Duodenal mucosa (tissue), 2 donors: ENCODE measurements around the gene PHF20.
"Not testable (repeated sequence)": the region's sequence is repeated elsewhere in the genome, so short reads cannot be mapped to it uniquely, and the experiment has no call there.

Source experiments
- H3K27ac ChIP-seq: one replicate; pipeline ENCODE4 v1.7.0; 2013; ENCODE audit warnings: low read depth, low read length
- H3K27me3 ChIP-seq, 2 donors: one replicate each; pipeline ENCODE4 v1.7.0; 2013; ENCODE audit warnings: low read length in 2 of 2, control low read depth in 1 of 2; ENCODE audit not compliant: insufficient read depth in 2 of 2, control insufficient read depth in 1 of 2
- H3K36me3 ChIP-seq, 2 donors: one replicate each; pipeline ENCODE4 v1.7.0; 2013; ENCODE audit warnings: low read length in 2 of 2, control low read depth in 1 of 2; ENCODE audit not compliant: insufficient read depth in 2 of 2, control insufficient read depth in 1 of 2
- H3K4me1 ChIP-seq, 2 donors: one replicate each; pipeline ENCODE4 v1.7.0; 2013; ENCODE audit warnings: low read length in 2 of 2, control low read depth in 1 of 2; ENCODE audit not compliant: insufficient read depth in 2 of 2, control insufficient read depth in 1 of 2
- H3K4me3 ChIP-seq, 2 donors: one replicate each; pipeline ENCODE4 v1.7.0; 2013; ENCODE audit warnings: low read length in 2 of 2, low read depth in 1 of 2
- H3K9ac ChIP-seq, 2 donors: one replicate each; pipeline ENCODE4 v1.7.0; 2013; ENCODE audit warnings: low read length in 2 of 2, low read depth in 1 of 2
- H3K9me3 ChIP-seq, 2 donors: one replicate each; pipeline ENCODE4 v1.7.0; 2013; ENCODE audit warnings: low read length in 2 of 2, control low read depth in 1 of 2; ENCODE audit not compliant: control insufficient read depth in 1 of 2

PHF20 gene

DNA sequence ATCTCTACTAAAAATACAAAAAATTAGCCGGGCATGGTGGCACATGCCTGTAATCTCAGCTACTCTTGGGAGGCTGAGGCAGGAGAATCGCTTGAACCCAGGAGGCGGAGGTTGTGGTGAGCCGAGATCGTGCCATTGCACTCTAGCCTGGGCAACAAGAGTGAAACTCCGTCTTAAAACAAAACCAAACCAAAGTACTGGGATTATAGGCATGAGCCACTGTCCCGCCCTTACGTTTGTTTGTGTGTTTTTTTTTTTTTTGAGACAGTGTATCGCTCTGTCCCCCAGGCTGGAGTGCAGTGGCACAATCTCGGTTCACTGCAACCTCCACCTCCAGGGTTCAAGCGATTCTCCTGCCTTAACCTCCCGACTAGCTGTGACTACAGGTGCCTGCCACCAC is 12.0 kb downstream of the PHF20 start:
- not testable (repeated sequence) for H3K9ac ChIP-seq, H3K27me3 ChIP-seq, H3K4me3 ChIP-seq, H3K9me3 ChIP-seq, H3K27ac ChIP-seq, H3K36me3 ChIP-seq, H3K4me1 ChIP-seq

DNA sequence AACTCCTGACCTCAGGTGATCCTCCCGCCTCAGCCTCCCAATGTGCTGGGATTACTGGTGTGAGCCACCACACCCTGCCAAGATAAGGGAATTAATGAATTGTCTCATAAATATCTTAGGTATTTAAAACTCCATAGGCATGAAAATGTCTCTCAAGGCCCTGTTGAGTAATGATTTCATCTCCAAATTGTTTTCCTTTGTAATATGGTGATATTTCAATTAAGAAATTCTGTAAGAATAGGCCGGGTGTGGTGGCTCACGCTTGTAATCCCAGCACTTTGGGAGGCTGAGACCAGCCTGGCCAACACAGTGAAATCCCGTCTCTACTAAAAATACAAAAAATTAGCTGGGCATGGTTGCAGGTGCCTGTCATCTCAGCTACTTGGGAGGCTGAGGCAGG is 13.7 kb downstream of the PHF20 start:
- H3K36me3 ChIP-seq, result peaks cover 4 to 12% of the 10 kb centered on the region in 2 donors
- not testable (repeated sequence) for H3K4me1 ChIP-seq, H3K27ac ChIP-seq, H3K27me3 ChIP-seq, H3K9ac ChIP-seq, H3K9me3 ChIP-seq, H3K4me3 ChIP-seq

GRCh38 chr20:35788796-35789195 is 17.0 kb downstream of the PHF20 start:
- H3K9me3 ChIP-seq, result no peaks in the 10 kb centered on the region
- H3K27ac ChIP-seq, result no peak overlapping the region
- no peak overlapping the region for H3K9ac ChIP-seq
- no peaks in the 10 kb centered on the region for H3K27me3 ChIP-seq
- H3K4me1 ChIP-seq, result no peaks in the 10 kb centered on the region
- no peak overlapping the region for H3K4me3 ChIP-seq
- H3K36me3 ChIP-seq, result peaks cover 0 to 8% of the 10 kb centered on the region in 2 donors

DNA sequence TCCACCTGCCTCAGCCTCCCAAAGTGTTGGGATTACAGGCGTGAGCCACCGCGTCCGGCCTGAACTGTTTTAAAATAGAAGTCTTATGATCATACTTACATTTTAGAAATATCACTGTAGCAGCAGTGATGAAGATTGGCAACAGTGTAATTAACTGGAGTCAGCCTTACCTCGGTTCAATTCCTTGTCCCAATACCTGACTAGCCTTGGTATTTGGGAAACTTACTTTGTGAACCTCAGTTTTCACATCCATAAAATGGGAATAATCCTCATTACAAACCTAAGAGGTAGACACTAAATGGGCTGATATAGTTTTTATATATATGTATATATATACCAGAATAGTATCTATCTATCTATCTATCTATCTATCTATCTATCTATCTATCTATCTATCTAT is 19.3 kb downstream of the PHF20 start:
- no peak overlapping the region for H3K4me3 ChIP-seq
- H3K27ac ChIP-seq, result no peak overlapping the region
- H3K9me3 ChIP-seq, result no peaks in the 10 kb centered on the region
- no peaks in the 10 kb centered on the region for H3K4me1 ChIP-seq
- H3K9ac ChIP-seq, result no peak overlapping the region
- H3K36me3 ChIP-seq, result peaks cover 0 to 8% of the 10 kb centered on the region in 2 donors
- H3K27me3 ChIP-seq, result no peaks in the 10 kb centered on the region

DNA sequence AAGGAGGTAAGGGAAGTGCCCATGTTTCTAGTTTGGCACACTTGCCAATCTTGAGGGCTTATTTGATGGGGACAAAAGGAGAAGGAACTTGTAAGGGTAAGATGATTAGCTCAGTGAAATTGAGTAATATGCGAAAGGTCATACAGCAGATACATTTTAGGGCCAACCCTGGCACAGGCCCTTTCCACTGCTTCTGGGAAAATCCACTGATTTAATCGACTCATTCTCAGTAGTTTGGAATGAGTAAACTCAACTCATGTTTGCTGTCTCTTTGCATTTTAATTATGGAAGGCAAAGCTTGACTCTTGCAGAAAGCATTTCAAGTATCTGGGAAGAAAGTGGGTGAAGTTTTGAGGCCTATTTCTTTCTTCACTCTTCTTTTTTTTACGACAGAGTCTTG is 20.0 kb downstream of the PHF20 start:
- Histone ChIP-seq H3K9ac (no peak overlapping the region), H3K27ac (no peak overlapping the region), H3K4me3 (no peak overlapping the region)

DNA sequence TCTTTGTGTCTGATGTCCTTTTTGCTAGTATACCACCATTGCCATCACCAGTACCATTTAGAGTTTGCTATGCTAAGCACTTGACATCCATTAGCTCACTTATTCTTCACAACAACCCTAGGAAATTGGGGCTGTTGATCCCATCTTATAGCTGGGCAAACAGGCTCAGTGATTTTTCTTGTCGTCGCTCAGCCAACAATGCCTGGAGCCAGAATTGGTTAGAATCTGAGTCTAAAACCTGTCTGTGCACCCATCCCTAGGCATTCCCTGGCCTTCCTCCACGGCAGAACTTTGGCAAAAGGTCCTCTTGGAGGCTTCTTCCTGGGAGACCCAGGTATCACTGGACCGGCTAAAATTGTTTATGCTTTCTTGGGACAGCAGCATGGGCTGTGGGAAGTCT is 20.9 kb downstream of the PHF20 start:
- H3K4me3 ChIP-seq, result no peak overlapping the region
- H3K9me3 ChIP-seq, result no peaks in the 10 kb centered on the region
- no peaks in the 10 kb centered on the region for H3K27me3 ChIP-seq
- no peak overlapping the region for H3K9ac ChIP-seq
- H3K27ac ChIP-seq, result no peak overlapping the region
- peaks cover 0 to 8% of the 10 kb centered on the region in 2 donors for H3K36me3 ChIP-seq
- H3K4me1 ChIP-seq, result no peaks in the 10 kb centered on the region

More for the DNA sequence above, 20.0 kb downstream of the PHF20 start:
- H3K4me1 ChIP-seq, result no peaks in the 10 kb centered on the region
- H3K27me3 ChIP-seq, result no peaks in the 10 kb centered on the region
- peaks cover 0 to 8% of the 10 kb centered on the region in 2 donors for H3K36me3 ChIP-seq
- H3K9me3 ChIP-seq, result no peaks in the 10 kb centered on the region

GRCh38 chr20:35796571-35796970 is 24.8 kb downstream of the PHF20 start:
- no peaks in the 10 kb centered on the region for H3K4me1 ChIP-seq
- no peaks in the 10 kb centered on the region for H3K9me3 ChIP-seq
- H3K27ac ChIP-seq, result no peak overlapping the region
- H3K36me3 ChIP-seq, result peaks cover 0 to 8% of the 10 kb centered on the region in 2 donors
- no peak overlapping the region for H3K4me3 ChIP-seq
- no peak overlapping the region for H3K9ac ChIP-seq
- no peaks in the 10 kb centered on the region for H3K27me3 ChIP-seq

GRCh38 chr20:35801865-35802264 is 30.1 kb downstream of the PHF20 start:
- Histone ChIP-seq H3K9ac (no peak overlapping the region), H3K27me3 (no peaks in the 10 kb centered on the region), H3K36me3 (peaks cover 6 to 21% of the 10 kb centered on the region in 2 donors), H3K9me3 (no peaks in the 10 kb centered on the region), H3K4me3 (no peak overlapping the region), H3K27ac (no peak overlapping the region), H3K4me1 (no peaks in the 10 kb centered on the region)

DNA sequence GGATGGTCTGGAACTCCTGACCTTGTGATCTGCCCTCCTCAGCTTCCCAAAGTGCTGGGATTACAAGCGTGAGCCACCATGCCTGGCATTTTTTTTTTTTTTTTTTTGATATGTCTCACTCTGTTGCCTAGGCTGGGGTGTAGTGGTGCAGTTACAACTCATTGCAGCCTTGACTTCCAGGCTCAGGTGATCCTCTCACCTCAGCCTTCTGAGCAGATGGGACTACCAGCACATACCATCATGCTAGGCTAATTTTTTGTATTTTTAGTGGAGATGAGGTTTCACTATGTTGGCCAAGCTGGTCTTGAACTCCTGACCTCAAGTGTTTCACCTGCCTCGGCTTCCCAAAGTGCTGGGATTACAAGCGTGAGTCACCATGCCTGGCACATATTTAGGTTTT is 34.3 kb downstream of the PHF20 start:
- no peaks in the 10 kb centered on the region for H3K27me3 ChIP-seq
- H3K9me3 ChIP-seq, result no peaks in the 10 kb centered on the region
- H3K36me3 ChIP-seq, result peaks cover 6 to 21% of the 10 kb centered on the region in 2 donors
- no peaks in the 10 kb centered on the region for H3K4me1 ChIP-seq
- no peak overlapping the region for H3K4me3 ChIP-seq
- no peak overlapping the region for H3K9ac ChIP-seq
- no peak overlapping the region for H3K27ac ChIP-seq

DNA sequence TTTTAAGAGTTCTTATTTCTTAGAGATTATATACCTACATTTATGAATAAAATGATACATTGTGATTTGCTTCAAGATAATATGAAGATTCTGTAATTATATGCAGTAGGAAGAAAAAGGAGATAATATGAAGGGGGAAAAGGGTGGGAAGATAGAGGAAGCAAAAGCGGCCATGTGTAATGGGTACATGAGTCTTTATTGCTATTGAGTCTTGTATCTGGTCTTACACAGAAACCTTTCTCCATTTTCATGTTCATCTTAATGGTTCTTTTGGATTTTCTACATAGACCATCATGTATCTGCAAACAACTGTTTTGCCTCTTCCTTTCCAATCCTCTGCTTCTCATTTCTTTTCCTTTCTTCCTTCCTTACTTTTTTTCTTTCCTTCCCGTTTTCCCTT is 36.1 kb downstream of the PHF20 start:
- H3K27ac ChIP-seq, result no peak overlapping the region
- H3K36me3 ChIP-seq, result peaks cover 0 to 14% of the 10 kb centered on the region in 2 donors
- no peaks in the 10 kb centered on the region for H3K27me3 ChIP-seq
- no peak overlapping the region for H3K9ac ChIP-seq
- no peak overlapping the region for H3K4me3 ChIP-seq
- H3K4me1 ChIP-seq, result no peaks in the 10 kb centered on the region
- no peaks in the 10 kb centered on the region for H3K9me3 ChIP-seq

DNA sequence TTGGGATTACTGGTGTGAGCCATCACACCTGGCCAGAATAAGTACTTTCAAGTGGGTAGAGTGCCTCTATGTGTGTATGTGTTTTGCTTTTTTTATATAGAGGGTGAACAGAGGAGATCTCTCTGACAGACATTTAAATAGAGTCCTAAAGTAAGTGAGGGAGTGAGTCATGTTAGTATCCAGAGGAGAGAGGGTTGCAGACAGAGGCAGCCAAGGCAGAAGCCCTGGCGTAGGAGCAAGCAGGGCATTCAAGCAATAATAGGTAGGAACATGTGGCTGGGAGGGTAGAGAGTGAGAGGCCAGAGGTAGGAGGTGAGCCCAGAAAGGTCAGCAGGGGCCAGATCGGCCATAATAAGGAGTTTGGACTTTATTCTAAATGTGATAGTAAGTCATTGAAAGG is 48.9 kb downstream of the PHF20 start:
- Histone ChIP-seq H3K9me3 (no peaks in the 10 kb centered on the region), H3K27me3 (no peaks in the 10 kb centered on the region), H3K4me1 (peaks cover 0 to 7% of the 10 kb centered on the region in 2 donors), H3K9ac (no peak overlapping the region), H3K27ac (no peak overlapping the region), H3K4me3 (no peak overlapping the region), H3K36me3 (no peaks in the 10 kb centered on the region)
